Measurements from ENCODE around the gene ANTXR1.

DNA sequence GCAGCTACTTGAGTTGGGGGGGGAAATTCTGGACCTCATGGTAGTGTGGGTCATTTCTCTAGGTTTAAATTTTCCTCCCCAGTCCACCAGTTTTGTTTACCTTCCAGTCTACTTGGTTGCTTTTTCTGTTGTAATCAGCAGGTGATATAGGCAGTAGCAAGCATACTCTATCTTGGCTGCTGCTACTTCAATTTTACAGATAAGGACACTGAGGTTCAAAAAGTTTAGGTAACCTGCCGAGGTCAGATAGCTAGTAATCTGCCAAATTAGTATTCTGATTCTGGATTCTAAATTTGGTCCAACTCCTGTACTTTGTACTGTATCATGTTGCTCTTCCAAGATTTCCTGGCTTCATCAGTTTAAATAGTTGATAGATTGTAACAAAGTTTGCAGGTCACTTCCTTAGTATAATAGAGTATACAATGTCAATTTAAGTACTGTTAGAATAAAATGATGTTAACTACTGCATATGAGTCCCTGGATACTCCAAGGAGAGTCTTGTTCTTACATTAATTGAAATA, 34.7 kb downstream of the ANTXR1 start:
- TF ChIP-seq, protein P1, sequence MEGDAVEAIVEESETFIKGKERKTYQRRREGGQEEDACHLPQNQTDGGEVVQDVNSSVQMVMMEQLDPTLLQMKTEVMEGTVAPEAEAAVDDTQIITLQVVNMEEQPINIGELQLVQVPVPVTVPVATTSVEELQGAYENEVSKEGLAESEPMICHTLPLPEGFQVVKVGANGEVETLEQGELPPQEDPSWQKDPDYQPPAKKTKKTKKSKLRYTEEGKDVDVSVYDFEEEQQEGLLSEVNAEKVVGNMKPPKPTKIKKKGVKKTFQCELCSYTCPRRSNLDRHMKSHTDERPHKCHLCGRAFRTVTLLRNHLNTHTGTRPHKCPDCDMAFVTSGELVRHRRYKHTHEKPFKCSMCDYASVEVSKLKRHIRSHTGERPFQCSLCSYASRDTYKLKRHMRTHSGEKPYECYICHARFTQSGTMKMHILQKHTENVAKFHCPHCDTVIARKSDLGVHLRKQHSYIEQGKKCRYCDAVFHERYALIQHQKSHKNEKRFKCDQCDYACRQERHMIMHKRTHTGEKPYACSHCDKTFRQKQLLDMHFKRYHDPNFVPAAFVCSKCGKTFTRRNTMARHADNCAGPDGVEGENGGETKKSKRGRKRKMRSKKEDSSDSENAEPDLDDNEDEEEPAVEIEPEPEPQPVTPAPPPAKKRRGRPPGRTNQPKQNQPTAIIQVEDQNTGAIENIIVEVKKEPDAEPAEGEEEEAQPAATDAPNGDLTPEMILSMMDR (IDR thresholded peaks at IDR 0.05; ENCODE audit: borderline replicate concordance, extremely low read depth, low read length, poor library complexity, severe bottlenecking), result no peak
- no peak for TF ChIP-seq EZH2 (IDR thresholded peaks at IDR 0.05; ENCODE audit: borderline replicate concordance, low read depth, low read length, severe bottlenecking)

Data from DND-41 (cell line).